ENCODE measurements around the gene HIVEP1. TPM values are rescaled to one million over a fixed set of nuclear protein-coding genes. Genes with fewer than 3 reads are reported as not detected.

HIVEP1 gene
- total and polyA plus RNA-seq, 2 of the 13 experiments (the other 11 are each of a cell fraction or from before 2014, with no cell fraction given): 7.4 to 9.9 TPM

DNA sequence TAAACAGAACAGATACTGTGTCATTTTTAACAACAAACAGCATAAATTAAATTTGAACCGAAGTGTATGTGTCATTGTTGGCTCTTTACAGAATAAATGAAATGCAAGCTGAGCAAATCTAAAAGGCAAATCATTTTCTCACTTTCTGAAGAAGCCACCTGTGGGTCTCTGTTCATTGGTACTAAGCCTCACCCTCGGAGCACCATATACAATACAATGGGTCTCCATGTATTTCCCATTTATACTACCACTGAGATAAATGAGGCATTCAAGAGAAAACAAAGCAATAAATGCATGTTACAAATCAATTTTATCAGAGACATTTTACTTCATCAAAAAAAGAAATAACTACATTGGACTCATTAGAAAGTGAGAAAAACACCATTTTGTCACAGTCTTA, 38.9 kb upstream of the HIVEP1 start:
- H4K20me1 ChIP-seq (ENCODE audit: insufficient read depth, low read length): no peaks in the 10 kb centered on the region
- in situ Hi-C loops (cut with HindIII; ENCODE audit: extremely low pct_ligation_motif_present, low pct_unique_long_range_greater_than_20kb): no loop called here
- no peak overlapping the region for H3K4me2 ChIP-seq (ENCODE audit: low read depth, low read length)
- H3K79me2 ChIP-seq (ENCODE audit: insufficient read depth, low read length): no peaks in the 10 kb centered on the region
- ChIA-PET CTCF (ENCODE audit: low intra/inter-chr PET ratio, low total read pairs) (no interaction called here), POLR2A (no interaction called here)
- H3K9ac ChIP-seq (ENCODE audit: insufficient read depth, low read depth, low read length): no peak overlapping the region
- DNase-seq (ENCODE audit: low spot score) (no peak), FAIRE-seq (no peak), ATAC-seq (no peak)
- no peak overlapping the region for H2AFZ ChIP-seq (ENCODE audit: low read length)
- 0% methylated on average over 2 of the region's 2 CpGs for WGBS (ENCODE audit: low lambda C conversion rate)
- no peak overlapping the region for H3K4me3 ChIP-seq (replicated peaks in 1 of 3; ENCODE audit: insufficient read depth in 1 of 3, low read depth in 2 of 3, low read length in 3 of 3)
- no TSS peak for BruUV-seq (replicated peaks)
- intact Hi-C loops (cut with micrococcal nuclease; ENCODE audit: unreplicated experiment): no loop called here
- no peaks in the 10 kb centered on the region for H3K9me3 ChIP-seq (ENCODE audit: low read length)
- H3K27me3 ChIP-seq (ENCODE audit: control insufficient read depth in 1 of 2, insufficient read depth in 2 of 2, low read length in 2 of 2): no peaks in the 10 kb centered on the region
- TF ChIP-seq WIZ (CRISPR knock-in tag; IDR thresholded peaks at IDR 0.05): no peak
- TF ChIP-seq ZSCAN31 (CRISPR knock-in tag; IDR thresholded peaks at IDR 0.05; ENCODE audit: low read depth): no peak
- TF ChIP-seq, protein P1, sequence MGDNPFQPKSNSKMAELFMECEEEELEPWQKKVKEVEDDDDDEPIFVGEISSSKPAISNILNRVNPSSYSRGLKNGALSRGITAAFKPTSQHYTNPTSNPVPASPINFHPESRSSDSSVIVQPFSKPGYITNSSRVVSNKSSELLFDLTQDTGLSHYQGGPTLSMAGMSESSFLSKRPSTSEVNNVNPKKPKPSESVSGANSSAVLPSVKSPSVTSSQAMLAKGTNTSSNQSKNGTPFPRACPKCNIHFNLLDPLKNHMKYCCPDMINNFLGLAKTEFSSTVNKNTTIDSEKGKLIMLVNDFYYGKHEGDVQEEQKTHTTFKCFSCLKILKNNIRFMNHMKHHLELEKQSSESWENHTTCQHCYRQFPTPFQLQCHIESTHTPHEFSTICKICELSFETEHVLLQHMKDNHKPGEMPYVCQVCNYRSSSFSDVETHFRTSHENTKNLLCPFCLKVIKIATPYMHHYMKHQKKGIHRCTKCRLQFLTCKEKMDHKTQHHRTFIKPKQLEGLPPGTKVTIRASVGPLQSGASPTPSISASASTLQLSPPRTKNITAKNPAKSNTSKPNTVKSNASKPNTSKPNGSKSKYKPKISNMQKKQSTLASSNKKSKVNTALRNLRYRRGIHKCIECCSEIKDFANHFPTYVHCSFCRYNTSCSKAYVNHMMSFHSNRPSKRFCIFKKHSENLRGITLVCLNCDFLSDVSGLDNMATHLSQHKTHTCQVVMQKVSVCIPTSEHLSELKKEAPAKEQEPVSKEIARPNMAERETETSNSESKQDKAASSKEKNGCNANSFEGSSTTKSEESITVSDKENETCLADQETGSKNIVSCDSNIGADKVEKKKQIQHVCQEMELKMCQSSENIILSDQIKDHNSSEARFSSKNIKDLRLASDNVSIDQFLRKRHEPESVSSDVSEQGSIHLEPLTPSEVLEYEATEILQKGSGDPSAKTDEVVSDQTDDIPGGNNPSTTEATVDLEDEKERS (CRISPR knock-in tag; IDR thresholded peaks at IDR 0.05): no peak
- TF ChIP-seq NCOA5 (CRISPR knock-in tag; IDR thresholded peaks at IDR 0.05): no peak
- no peak for TF ChIP-seq ZSCAN25 (CRISPR knock-in tag; IDR thresholded peaks at IDR 0.05)
- no peak for TF ChIP-seq ZNF292 (CRISPR knock-in tag; IDR thresholded peaks at IDR 0.05; ENCODE audit: borderline replicate concordance, low read depth)
- TF ChIP-seq, protein P2, sequence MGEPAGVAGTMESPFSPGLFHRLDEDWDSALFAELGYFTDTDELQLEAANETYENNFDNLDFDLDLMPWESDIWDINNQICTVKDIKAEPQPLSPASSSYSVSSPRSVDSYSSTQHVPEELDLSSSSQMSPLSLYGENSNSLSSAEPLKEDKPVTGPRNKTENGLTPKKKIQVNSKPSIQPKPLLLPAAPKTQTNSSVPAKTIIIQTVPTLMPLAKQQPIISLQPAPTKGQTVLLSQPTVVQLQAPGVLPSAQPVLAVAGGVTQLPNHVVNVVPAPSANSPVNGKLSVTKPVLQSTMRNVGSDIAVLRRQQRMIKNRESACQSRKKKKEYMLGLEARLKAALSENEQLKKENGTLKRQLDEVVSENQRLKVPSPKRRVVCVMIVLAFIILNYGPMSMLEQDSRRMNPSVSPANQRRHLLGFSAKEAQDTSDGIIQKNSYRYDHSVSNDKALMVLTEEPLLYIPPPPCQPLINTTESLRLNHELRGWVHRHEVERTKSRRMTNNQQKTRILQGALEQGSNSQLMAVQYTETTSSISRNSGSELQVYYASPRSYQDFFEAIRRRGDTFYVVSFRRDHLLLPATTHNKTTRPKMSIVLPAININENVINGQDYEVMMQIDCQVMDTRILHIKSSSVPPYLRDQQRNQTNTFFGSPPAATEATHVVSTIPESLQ (CRISPR knock-in tag; conservative IDR thresholded peaks at IDR 0.05): no peak
- TF ChIP-seq MAFF (IDR thresholded peaks at IDR 0.05; ENCODE audit: low read depth, low read length): no peak
- TF ChIP-seq DNMT1 (CRISPR knock-in tag; IDR thresholded peaks at IDR 0.05): no peak
- no peak for TF ChIP-seq SP140L (CRISPR knock-in tag; IDR thresholded peaks at IDR 0.05; ENCODE audit: borderline replicate concordance)
- no peak for TF ChIP-seq BRD4 (CRISPR knock-in tag; IDR thresholded peaks at IDR 0.05)
- no peak for TF ChIP-seq PHF21A (CRISPR knock-in tag; IDR thresholded peaks at IDR 0.05)
- TF ChIP-seq, protein P3, sequence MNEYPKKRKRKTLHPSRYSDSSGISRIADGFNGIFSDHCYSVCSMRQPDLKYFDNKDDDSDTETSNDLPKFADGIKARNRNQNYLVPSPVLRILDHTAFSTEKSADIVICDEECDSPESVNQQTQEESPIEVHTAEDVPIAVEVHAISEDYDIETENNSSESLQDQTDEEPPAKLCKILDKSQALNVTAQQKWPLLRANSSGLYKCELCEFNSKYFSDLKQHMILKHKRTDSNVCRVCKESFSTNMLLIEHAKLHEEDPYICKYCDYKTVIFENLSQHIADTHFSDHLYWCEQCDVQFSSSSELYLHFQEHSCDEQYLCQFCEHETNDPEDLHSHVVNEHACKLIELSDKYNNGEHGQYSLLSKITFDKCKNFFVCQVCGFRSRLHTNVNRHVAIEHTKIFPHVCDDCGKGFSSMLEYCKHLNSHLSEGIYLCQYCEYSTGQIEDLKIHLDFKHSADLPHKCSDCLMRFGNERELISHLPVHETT (CRISPR knock-in tag; conservative IDR thresholded peaks at IDR 0.05): no peak
- H3K36me3 ChIP-seq (replicated peaks in 1 of 2; ENCODE audit: control insufficient read depth in 1 of 2, insufficient read depth in 2 of 2, low read length in 2 of 2): no peaks in the 10 kb centered on the region
- H3K27ac ChIP-seq (ENCODE audit: extremely low read length, insufficient read depth, low read length): no peak overlapping the region
- no peaks in the 10 kb centered on the region for H3K4me1 ChIP-seq (ENCODE audit: insufficient read depth, low read length)

Measured in HepG2 (cell line).